HG03045 (cell line): ENCODE measurements around the gene KCNIP4.

Experiments used
- ATAC-seq: cut with Tn5 transposase; IDR thresholded peaks from one replicate; pipeline ENCODE4 v1.9.1; 2021; ENCODE audit warnings: mild to moderate bottlenecking, moderate library complexity; ENCODE audit not compliant: unreplicated experiment

KCNIP4 gene

DNA sequence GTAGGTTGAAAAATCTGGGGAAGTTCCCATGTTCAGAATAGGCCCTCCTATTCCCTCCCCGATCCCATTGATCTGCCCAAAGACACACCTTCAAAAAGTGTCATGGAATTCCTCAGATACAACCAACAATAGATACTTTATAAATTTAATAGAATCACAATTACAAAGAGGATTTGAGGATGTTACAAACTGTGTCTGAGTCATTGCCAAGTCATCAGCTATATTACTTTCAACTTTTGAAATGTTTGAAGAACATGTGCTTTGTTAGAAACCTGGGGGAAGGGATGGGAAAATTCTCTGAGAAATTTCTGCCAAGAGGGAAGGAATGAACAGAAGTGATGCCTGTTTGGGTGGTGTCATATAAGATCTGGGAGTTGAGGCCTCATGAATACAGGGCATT lies 46.7 kb downstream of the KCNIP4 start:
- no peak for ATAC-seq

DNA sequence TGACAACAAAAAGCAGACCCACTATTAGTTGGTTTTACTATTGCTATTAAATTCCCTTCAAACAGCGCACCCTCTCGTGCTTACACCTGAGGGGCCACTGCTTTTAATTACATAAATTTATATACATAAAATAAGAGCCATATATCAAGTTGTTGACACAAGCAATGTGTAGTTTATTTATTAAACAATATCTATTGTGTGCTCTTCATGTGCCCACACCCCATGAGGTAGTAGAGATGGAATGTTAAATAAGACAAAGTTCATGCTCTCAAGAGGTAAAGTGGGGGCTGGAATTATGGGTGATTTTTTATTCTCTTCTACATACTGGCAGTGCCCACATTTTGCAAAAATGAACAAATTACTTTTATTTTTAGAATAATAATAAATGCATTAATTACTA lies 47.3 kb downstream of the KCNIP4 start:
- no peak for ATAC-seq

DNA sequence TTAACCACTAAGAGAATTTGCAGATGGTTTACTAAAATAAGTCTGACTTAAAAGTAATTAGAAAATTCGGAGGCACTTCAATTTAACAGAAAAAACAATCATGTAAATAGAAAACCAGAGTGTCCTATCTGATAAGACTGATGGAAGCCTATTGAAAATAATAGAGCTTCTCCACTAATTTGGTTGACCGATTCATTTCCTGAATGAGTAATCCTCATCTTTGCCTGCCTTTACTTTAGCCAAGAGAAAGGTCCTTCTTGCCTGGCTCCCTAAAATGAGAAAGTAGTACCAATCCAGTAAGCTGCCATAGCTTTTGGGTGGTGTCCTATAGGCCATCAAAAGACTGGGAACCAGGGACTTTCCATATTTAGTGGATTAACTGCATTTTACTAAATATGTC lies 48.4 kb downstream of the KCNIP4 start:
- ATAC-seq = no peak

DNA sequence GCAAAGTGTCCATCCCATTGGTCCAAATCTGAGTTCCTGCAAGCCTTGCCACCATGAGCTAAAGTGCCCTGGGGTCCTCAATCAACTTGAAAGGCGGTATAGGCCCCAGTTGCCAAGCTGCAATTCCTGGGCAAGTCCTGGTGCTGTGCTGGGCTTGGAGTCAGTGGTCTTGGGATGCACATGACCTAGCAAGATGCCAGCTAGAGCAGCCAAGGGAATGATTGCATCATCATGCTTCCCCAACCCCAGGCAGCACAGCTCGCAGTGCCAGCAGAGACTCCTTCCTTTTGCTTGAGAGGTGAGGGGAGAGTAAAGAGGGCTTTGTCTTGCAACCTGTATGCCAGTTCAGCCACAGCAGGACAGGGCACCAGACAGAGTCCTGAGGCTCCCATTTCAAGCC lies 50.5 kb downstream of the KCNIP4 start:
- ATAC-seq = no peak

DNA sequence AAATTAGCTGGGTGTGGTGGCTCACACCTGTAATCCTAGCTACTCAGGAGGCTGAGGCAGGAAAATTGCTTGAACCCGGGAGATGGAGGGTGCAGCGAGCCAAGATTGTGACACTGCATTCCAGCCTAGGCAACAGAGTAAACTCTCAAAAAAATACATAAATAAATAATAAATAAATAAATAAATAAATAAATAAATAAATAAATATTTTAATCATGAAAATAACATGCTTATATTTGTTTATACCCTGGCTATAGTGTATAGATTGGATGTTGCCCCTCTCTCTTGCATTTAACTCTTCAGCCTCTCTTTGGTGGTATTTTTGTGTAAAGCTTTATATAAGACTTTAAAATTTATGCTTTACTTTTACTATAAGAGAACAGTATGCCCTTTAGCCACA lies 51.8 kb downstream of the KCNIP4 start:
- ATAC-seq = no peak

DNA sequence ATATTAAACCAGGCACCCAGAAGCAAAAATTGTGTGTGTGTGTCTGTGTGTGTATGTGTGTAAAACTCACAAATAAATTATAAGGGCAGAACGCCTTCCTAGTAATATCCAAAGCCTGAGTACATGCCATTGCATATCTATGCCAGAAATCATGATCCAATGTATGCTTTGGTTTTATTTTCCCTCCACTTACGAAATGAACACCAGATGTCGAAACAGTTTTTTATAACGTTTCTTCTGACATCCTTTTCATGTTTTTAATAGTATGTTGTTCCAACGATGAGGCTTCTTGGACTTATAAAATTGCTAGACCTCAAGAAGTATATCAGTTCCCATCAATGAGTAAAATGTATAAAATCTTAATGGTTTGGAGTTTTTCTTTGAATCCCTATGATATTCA lies 55.4 kb downstream of the KCNIP4 start:
- no peak for ATAC-seq

DNA sequence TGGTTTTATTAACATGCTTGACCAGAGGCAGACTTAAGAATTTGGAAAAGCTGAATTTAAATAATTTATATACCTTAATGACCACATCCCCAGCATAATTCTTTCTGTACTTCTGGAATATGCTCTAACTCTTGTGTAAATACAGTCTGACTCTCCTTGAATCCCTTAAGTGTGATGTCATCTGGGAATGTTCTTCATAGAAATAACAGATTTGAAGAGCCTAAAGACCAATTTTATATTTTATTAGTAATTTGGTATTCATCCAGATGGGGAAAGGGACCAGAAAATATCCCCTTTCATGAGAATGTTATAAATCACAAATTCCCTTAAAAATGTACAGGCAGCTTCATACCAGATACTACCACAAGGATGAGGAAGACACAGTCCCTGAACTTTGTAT lies 58.3 kb downstream of the KCNIP4 start:
- ATAC-seq = no peak

DNA sequence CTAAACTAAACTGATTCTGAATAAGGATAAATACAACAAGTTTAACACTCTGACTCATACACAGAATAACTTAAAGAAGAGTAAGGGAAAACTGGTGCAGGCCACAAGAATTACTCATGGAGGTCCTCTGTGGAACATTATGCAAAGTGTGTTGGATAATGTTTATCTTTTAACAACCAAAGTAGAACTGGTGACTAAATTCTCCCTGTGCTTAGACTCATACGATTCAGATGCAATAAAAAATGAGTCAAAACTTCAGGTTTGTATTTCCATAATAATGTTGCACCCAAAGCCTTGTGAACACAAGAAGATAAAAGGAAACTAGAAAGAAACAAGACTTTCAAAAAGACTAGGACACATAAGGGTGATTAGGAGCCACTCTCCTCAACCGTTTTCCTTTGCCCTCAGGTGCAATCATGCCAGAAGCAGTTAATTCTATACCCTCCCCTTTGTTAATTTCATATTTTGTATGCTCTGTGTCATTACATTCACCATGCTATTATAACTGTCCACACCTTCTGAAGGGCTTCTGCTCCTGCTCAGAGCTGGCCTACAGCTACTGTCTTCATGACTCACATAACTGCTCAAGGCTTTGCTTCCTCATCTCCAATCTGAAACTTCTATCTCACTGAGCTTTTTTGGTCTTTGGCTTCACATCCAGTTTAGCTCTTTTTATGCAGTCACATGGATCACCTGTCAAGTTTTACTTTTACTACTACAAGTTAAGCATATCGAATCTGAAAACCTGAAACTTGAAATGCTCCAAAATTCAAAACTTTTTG lies 60.2 kb downstream of the KCNIP4 start:
- ATAC-seq = peak; percentile 69

DNA sequence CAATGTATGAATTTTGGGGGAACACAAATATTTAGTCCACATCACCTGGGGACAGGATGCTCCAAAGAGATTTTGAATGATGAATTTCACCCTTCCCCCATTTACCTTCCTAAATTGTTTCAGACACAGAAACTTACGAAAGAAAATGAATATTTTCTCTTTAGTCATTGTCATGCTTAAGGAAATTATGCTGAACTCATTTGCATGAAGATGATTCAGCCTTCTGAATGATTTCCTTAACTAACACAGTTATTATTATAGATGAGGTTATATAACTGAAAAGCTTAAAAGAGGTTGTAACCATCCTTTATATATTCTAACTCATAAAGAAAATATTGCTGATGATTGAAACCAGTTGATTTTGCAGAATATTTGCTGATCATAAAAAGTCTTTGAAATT lies 61.1 kb downstream of the KCNIP4 start:
- ATAC-seq = no peak

DNA sequence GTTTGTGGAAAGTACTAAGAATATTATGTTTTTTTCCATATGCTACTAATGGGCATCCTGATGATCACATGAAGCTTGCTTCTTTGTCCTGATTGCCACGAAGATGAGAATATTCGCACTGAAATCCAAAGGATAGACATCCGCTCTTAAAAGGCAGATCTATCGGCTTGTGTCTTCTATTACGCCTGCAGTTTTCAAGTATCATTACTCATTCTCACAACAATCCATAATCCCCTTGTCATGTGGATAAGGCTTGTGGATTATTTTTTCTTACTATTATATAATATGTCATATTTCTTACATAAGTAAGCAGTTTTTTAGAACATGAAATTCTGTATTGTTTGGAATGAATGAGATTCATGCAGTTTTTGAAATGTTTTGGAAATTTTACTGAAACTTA lies 62.8 kb downstream of the KCNIP4 start:
- no peak for ATAC-seq

DNA sequence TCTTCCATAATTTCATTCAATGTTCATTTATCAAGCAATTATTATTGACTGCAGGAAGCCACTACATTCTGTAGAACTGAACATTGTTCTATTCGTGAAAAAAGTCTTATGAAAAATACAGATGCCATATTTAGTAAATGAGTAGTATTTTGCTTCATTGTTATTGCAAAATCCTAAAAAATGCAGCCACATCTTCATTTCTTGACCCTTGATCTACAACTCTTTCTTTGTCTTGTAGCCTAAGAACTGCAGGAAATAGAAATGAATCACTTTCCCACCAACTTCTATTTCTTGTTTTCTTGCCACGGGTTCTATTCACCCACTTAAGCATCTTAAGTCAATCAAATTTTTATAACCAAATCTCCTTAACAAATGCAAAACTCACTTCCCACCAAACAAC lies 63.3 kb downstream of the KCNIP4 start:
- no peak for ATAC-seq

DNA sequence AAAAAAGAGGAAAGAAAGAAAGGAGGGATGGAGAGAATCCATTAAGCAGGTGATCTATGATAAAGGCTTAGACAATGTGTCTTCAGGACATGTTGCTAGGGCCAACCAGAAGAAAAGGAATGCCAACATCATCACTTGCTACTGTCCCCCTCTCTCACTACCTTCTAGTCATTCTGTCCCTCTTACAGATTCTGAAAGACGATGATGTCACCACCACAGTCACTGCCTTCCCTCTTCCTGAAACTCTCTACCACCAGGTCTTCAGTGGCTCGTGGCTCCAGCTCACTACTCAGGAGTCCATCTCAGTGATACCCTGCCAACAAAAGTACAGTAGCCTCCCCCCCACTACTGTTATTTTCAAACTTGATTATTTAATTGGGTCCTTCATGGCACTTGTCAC lies 64.0 kb downstream of the KCNIP4 start:
- no peak for ATAC-seq

DNA sequence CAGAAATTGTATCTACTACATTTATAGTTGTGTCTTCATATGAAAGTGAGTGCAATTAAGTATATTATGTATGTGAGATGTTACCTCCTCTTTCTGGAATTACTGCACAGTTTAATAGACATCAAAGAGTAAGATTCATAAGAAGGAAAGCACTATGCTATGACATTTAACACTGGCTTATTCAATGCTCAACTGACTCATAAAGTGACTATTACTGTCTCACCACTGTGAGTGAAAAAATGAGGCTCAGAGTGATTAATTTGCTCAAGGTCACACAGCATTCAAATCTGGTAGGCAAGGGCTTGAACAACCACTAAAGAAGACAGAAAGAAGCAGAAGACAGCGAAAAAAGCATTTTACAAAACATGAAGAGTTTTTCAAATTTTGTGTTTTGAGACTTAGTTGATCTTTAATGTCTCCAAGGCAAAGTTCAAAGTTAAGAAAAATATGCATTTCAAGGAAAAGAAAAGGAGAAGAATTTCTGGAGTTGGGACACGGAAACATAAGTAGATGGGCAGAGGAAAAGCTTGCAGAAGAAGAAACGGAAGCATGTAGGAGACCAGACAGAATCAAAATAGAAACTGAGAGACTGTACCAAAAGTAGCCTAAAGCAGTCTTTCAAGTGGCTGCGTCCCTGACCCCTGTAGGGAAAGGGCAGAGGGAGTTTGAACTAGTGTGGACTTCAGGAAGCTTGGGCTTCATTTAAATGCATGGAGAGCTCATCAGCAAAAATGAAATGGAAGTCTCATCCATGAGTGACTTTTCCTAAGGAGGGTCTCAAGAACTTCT lies 66.3 kb downstream of the KCNIP4 start:
- ATAC-seq = no peak

DNA sequence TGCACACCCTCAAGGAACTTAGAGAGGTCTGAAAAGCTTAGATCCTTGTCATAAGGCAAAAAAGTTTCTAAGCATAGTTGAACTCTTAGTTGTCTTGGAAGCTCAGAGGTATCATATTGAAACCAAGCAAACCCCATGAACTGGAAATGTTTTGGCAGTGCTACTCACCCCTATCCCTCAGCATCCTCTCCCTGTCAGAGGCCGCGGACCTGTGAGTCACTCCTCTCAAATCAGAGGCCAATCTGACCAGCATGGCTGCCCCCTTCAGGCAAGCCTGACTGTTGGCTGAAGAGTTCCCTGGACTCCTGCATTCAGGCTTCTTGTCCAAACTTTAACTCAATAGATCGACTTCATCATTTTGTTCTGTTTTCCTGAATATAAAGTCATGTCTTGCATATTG lies 69.4 kb downstream of the KCNIP4 start:
- ATAC-seq = no peak

DNA sequence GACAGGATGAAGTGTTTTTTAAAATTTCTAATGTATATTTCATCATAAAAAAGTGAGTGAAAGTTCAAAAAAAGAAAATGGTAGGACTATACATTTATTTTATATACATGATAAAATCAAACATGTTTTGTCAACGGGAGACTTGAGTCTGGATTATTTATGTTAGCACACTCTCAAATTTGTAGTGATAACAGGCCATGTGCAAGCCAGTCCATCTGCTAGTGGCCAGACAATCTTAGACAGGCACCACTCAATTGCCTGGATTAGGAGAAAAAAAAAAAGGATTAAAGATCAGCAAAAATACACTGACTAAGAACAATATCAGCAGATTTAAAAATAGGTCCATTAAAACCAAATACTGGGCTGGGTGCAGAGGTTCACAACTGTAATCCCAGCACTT lies 71.9 kb downstream of the KCNIP4 start:
- ATAC-seq = no peak

DNA sequence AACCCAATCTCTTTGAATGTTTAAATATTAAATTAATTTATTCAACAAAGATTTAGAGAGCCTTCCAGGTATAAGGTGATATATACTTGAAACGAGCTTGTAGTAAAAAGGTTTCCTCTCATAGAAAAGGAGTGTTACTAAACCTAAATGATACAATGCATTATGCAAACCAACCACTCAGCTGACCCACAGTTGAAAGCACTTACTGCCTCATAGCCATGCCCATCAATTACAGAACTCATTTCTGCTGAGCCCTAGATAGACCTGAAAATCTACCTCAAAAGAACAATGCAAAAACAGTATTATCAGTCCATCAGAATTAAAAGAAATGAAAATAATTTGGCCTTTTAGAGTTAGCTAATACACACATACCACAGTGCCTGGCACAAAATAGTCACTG lies 75.4 kb downstream of the KCNIP4 start:
- no peak for ATAC-seq

DNA sequence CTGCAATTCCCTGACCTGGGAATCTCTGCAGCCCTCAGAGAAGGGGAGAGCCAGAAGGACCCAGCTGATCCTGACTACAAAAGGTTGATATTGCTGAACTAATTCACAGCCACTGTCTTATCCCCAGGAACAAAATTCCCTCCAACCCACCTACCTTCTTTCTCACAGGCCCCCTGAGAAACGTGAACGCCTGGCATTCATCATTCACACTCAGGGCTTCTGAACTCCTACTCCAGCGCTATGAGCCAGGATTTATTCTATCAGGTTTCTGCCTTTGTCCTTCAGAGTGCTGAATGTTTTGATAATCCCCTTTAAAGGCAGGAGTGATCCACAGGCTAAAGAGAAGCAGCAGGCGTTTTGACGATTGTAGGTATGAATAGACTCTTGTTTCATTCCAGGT lies 76.5 kb downstream of the KCNIP4 start:
- no peak for ATAC-seq

DNA sequence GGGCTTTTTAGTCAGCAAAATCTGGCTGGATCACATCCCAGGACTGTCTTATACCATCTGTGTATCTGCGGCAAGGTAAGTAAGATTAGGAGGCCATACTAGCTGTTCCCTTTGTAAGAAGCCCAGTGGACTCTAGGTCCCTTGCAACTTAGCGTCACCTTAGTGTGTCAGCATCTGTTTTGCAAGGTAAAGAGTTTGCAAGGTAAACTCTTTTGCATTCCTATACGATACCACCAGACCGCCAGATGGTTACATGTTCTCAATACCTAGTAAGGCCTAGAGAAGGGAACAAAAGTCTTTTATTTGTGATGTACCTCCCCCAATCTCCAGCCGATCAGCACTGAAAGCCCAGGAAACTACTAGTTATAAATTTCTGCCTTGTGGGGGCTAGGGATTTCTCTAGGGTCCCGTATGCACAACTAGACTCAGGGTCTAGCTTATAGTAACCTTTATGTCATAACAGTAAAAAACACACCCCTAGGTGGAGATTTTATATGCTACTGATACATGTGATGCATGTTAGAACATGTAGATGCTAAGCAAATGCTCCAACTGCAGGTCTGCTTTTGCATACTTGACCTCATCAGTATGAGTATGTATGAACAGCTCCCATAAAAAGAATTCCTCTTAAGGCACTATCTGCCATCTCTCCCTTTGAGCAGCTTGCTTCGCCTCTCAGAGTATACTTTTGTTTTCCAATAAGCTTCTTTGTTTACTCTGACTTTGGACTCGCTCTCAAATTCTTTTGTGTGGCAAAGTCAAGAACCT lies 78.4 kb downstream of the KCNIP4 start:
- ATAC-seq = no peak

DNA sequence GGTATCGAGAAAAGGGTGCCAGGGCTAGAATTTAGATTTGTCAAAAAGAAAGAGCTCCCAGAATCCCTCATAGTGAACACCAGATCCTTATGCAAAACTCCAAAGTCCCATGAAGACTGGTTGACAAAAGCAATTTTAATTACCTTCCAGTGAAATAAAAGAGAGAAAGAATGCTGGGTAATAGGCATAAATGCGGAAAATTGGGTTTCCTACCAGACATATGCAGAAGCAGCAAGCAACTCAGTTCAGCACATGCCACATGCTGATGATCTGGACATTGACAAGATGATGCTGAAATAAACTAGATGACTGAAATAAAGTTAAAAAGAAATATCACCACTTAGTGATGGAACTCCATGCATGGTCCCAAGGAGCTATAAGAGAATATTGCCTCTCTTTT lies 83.9 kb downstream of the KCNIP4 start:
- no peak for ATAC-seq

DNA sequence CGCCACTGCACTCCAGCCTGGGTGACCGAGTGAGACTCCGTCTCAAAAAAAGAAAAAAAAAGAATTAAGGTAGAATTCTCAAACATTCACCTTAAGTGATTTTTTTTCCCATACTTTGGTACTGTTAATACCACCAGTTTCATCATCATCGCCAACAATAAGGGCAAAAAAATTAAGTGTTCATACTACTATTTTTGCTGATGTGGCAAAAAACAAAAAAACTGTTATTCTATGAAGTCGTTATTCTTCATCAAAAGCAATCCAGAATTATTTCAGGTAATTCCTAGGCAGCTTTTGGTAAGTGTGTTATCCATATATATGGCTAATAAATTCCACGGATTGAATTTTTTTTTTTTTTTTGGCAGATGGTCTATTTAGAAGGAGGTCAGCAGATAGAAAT lies 85.7 kb downstream of the KCNIP4 start:
- no peak for ATAC-seq

DNA sequence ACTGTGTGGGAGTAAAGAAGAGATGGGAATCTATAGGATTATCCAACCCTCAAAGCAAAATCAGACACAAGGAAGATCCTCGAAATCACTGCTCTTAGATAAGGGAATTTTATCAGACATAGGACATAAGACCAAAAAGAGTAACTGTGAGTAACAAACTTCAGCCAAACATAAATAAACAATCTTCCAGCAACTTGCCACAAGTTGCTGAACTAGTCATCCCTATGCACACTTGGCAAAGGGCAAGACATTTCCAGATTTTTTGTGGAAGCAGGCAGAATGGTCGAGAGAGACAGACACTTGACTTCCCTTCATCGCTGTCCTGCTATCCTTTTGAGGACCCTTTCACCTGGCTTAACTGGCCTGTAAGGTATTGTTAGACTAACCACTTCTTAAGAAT lies 89.6 kb downstream of the KCNIP4 start:
- ATAC-seq = no peak

DNA sequence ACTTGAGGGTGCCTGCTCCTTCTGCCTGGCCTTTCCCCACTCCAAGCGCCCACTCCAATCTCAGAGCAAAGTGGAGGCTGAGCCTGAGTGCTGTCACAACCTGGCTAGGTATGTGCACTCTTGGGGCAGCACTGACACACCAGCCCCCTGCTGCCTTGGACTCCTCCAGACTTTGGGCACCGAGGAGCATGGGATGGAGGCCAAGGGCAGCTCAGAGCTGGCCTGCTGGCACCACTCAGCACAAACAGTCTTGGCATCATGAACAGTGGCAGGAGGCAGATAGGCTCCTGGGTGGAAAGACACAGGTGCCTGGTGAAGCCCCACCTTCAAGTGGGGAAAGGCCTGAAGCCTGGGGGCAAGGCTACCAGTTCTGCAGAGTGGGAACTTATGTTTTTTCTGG lies 91.8 kb downstream of the KCNIP4 start:
- no peak for ATAC-seq
